HG03103 (cell line): ENCODE results near the gene ACTRT2.

Experiments
- ATAC-seq: cut with Tn5 transposase; IDR thresholded peaks from one replicate; pipeline ENCODE4 v1.9.1; 2021; ENCODE audit warnings: low read depth; ENCODE audit not compliant: unreplicated experiment

Gene ACTRT2

GRCh38 chr1:3050603-3051002 is 29.3 kb downstream of the ACTRT2 start:
- ATAC-seq: no peak

GRCh38 chr1:3051270-3052268 is 30.3 kb downstream of the ACTRT2 start:
- no peak for ATAC-seq

GRCh38 chr1:3052501-3052900 is 31.2 kb downstream of the ACTRT2 start:
- no peak for ATAC-seq

- ATAC-seq: no peak
Observed at GRCh38 chr1:3053366-3053980, 32.2 kb downstream of the ACTRT2 start.

GRCh38 chr1:3053986-3054385 is 32.7 kb downstream of the ACTRT2 start:
- no peak for ATAC-seq

- no peak for ATAC-seq
Observed at GRCh38 chr1:3054474-3054873, 33.2 kb downstream of the ACTRT2 start.

- ATAC-seq: no peak
Observed at GRCh38 chr1:3055051-3055450, 33.8 kb downstream of the ACTRT2 start.

- no peak for ATAC-seq
Observed at GRCh38 chr1:3056641-3057040, 35.4 kb downstream of the ACTRT2 start.

- ATAC-seq: no peak
Observed at GRCh38 chr1:3058263-3059030, 37.2 kb downstream of the ACTRT2 start.

- ATAC-seq: no peak
Observed at GRCh38 chr1:3060127-3060526, 38.9 kb downstream of the ACTRT2 start.

GRCh38 chr1:3060601-3061551 is 39.6 kb downstream of the ACTRT2 start:
- ATAC-seq: no peak

GRCh38 chr1:3061566-3061965 is 40.3 kb downstream of the ACTRT2 start:
- no peak for ATAC-seq

GRCh38 chr1:3061981-3062615 is 40.8 kb downstream of the ACTRT2 start:
- no peak for ATAC-seq

GRCh38 chr1:3062616-3063378 is 41.5 kb downstream of the ACTRT2 start:
- ATAC-seq: no peak

- no peak for ATAC-seq
Observed at GRCh38 chr1:3063379-3064295, 42.4 kb downstream of the ACTRT2 start.

GRCh38 chr1:3064296-3064850 is 43.1 kb downstream of the ACTRT2 start:
- ATAC-seq: no peak

- ATAC-seq: no peak
Observed at GRCh38 chr1:3064901-3065300, 43.6 kb downstream of the ACTRT2 start.
